Chondrocyte (in vitro differentiated cells): Measurements from ENCODE around the gene CCDC54. TPM values are rescaled to one million over a fixed set of nuclear protein-coding genes. Genes with fewer than 3 reads are reported as not detected.
"Not testable (repeated sequence)": the region's sequence is repeated elsewhere in the genome, so short reads cannot be mapped to it uniquely, and the experiment has no call there.

Source experiments
- DNase-seq: peaks from one replicate; pipeline ENCODE4 v3.0.0; 2021; ENCODE audit warnings: mixed read lengths, low spot score
- H3K27ac Mint-ChIP-seq: one replicate; pipeline ENCODE4 v1.8.0; 2021; ENCODE audit warnings: mild to moderate bottlenecking, moderate library complexity, mixed read lengths; ENCODE audit not compliant: unreplicated experiment
- H3K27me3 Mint-ChIP-seq: 2 replicates; pipeline ENCODE4 v1.8.0; 2021; ENCODE audit warnings: low read depth, mixed read lengths
- H3K36me3 Mint-ChIP-seq: 2 replicates; pipeline ENCODE4 v1.8.0; 2021; ENCODE audit warnings: low read depth, mixed read lengths
- H3K4me1 Mint-ChIP-seq: 2 replicates; pipeline ENCODE4 v1.8.0; 2021; ENCODE audit warnings: low read depth, mild to moderate bottlenecking, mixed read lengths
- H3K4me3 Mint-ChIP-seq: one replicate; pipeline ENCODE4 v1.8.0; 2021; ENCODE audit warnings: mild to moderate bottlenecking, moderate library complexity, mixed read lengths; ENCODE audit not compliant: unreplicated experiment
- H3K9me3 Mint-ChIP-seq: 2 replicates; pipeline ENCODE4 v1.8.0; 2021; ENCODE audit warnings: low read depth, mixed read lengths
- CTCF ChIP-seq: fragments of 200-600 bp; sonication (generic); IDR thresholded peaks from 2 replicates; pipeline ENCODE4 v1.5.0; 2021; ENCODE audit warnings: antibody characterized with exemption, mild to moderate bottlenecking, moderate library complexity
- long read RNA-seq: library from polyadenylated mRNA; stranded (forward); transcript quantifications from one replicate; pipeline ENCODE4 v2.0.0, GENCODE V29; 2021
- total RNA-seq: library from RNA; stranded (reverse); gene quantifications from 3 replicates; pipeline ENCODE4 v1.2.1, GENCODE V29; 2021

CCDC54 gene
- not detected in 3 replicates for total RNA-seq
- long read RNA-seq: 0 reads

GRCh38 chr3:107377151-107377550 is at the start of gene CCDC54:
Gene CCDC54, plus strand, starts transcription at chr3:107377439. Its CDS starts 149 bp downstream, at chr3:107377588.
- Mint-ChIP-seq H3K4me3 (no peak within 1 kb of the TSS), H3K36me3 (peaks cover 2% of the 10 kb centered on the region), H3K9me3 (no peaks in the 10 kb centered on the region), H3K4me1 (peaks cover 2% of the 10 kb centered on the region), H3K27ac (no peak within 1 kb of the TSS), H3K27me3 (no peaks in the 10 kb centered on the region)
- DNase-seq: no peak
- no peak for TF ChIP-seq CTCF

- Mint-ChIP-seq H3K4me3 (no peak overlapping the region), H3K4me1 (no peaks in the 10 kb centered on the region), H3K27ac (no peak overlapping the region), H3K9me3 (no peaks in the 10 kb centered on the region), H3K36me3 (no peaks in the 10 kb centered on the region), H3K27me3 (no peaks in the 10 kb centered on the region)
- no peak for DNase-seq
- no peak for TF ChIP-seq CTCF
Observed at GRCh38 chr3:107328069-107328468, 49.2 kb upstream of the CCDC54 start.

GRCh38 chr3:107329088-107329487 is 48.2 kb upstream of the CCDC54 start:
- TF ChIP-seq CTCF: no peak
- Mint-ChIP-seq H3K27ac (no peak overlapping the region), H3K36me3 (no peaks in the 10 kb centered on the region), H3K4me3 (no peak overlapping the region), H3K4me1 (no peaks in the 10 kb centered on the region), H3K27me3 (no peaks in the 10 kb centered on the region), H3K9me3 (no peaks in the 10 kb centered on the region)
- DNase-seq: no peak

- H3K4me3 Mint-ChIP-seq, DNase-seq, H3K4me1 Mint-ChIP-seq, H3K36me3 Mint-ChIP-seq, H3K27me3 Mint-ChIP-seq, H3K27ac Mint-ChIP-seq: not testable (repeated sequence)
- peaks cover 14% of the 10 kb centered on the region for H3K9me3 Mint-ChIP-seq
Observed at GRCh38 chr3:107339690-107340089, 37.5 kb upstream of the CCDC54 start.

- no peaks in the 10 kb centered on the region for H3K27me3 Mint-ChIP-seq
- no peak overlapping the region for H3K4me3 Mint-ChIP-seq
- H3K4me1 Mint-ChIP-seq: no peaks in the 10 kb centered on the region
- H3K36me3 Mint-ChIP-seq: no peaks in the 10 kb centered on the region
- H3K9me3 Mint-ChIP-seq: no peaks in the 10 kb centered on the region
- H3K27ac Mint-ChIP-seq: no peak overlapping the region
- TF ChIP-seq CTCF: no peak
- DNase-seq: no peak
Observed at GRCh38 chr3:107344722-107345121, 32.5 kb upstream of the CCDC54 start.

- DNase-seq: no peak
- TF ChIP-seq CTCF: no peak
- Mint-ChIP-seq H3K36me3 (no peaks in the 10 kb centered on the region), H3K27me3 (no peaks in the 10 kb centered on the region), H3K4me1 (no peaks in the 10 kb centered on the region), H3K4me3 (no peak overlapping the region), H3K27ac (no peak overlapping the region), H3K9me3 (no peaks in the 10 kb centered on the region)
Observed at GRCh38 chr3:107345822-107346405, 31.3 kb upstream of the CCDC54 start.
